Measurements from ENCODE around the gene ERC2. TPM values are rescaled to one million over a fixed set of nuclear protein-coding genes. Genes with fewer than 3 reads are reported as not detected.

The ERC2 gene
- total and polyA plus RNA-seq, 2 donors (not counting 3 experiments of a cell fraction or from before 2014, with no cell fraction given) = 5.6 to 15.5 TPM

- H3K9me3 ChIP-seq (replicated peaks; ENCODE audit: control insufficient read depth, insufficient read depth, low read length) = no peaks in the 10 kb centered on the region
- no peak overlapping the region for H3K27ac ChIP-seq (ENCODE audit: insufficient read depth, low read depth, low read length)
- no peak overlapping the region for H3K9ac ChIP-seq (replicated peaks; ENCODE audit: extremely low read depth, insufficient read depth, low read length)
- H3K79me2 ChIP-seq (ENCODE audit: control insufficient read depth, insufficient read depth, low read length) = no peaks in the 10 kb centered on the region
- FAIRE-seq (no peak), DNase-seq (ENCODE audit: low read depth, low spot score) (no peak)
- dilution Hi-C loops (cut with MboI; ENCODE audit: extremely low pct_ligation_motif_present, low sequenced_read_pairs) (no loop called here), intact Hi-C loops (cut with micrococcal nuclease) (no loop called here)
- CTCF ChIA-PET = no interaction called here
- TF ChIP-seq EZH2 (IDR thresholded peaks at IDR 0.05; ENCODE audit: borderline replicate concordance, low read depth, low read length, severe bottlenecking) (no peak), JUN (IDR thresholded peaks at IDR 0.05; ENCODE audit: borderline replicate concordance, insufficient read depth, insufficient read length, low read depth) (no peak), POLR2AphosphoS5 (IDR thresholded peaks at IDR 0.05; ENCODE audit: insufficient read depth, low read depth, low read length) (no peak), POLR2A (IDR thresholded peaks at IDR 0.05; ENCODE audit: low read depth, low read length) (no peak)
- H3K4me3 ChIP-seq (replicated peaks in 1 of 3; ENCODE audit: insufficient read depth in 1 of 3, low read depth in 1 of 3, low read length in 3 of 3) = no peak overlapping the region
- BruUV-seq (replicated peaks) = no TSS peak
- H4K20me1 ChIP-seq (replicated peaks; ENCODE audit: control insufficient read depth, extremely low read depth, insufficient read depth, low read length) = no peaks in the 10 kb centered on the region
- H3K4me1 ChIP-seq (ENCODE audit: control insufficient read depth, extremely low read depth, insufficient read depth, low read length) = no peaks in the 10 kb centered on the region
- no peaks in the 10 kb centered on the region for H3K27me3 ChIP-seq (ENCODE audit: control insufficient read depth in 2 of 2, insufficient read depth in 2 of 2, low read length in 2 of 2)
- H3K36me3 ChIP-seq (ENCODE audit: control insufficient read depth in 2 of 2, extremely low read depth in 1 of 2, insufficient read depth in 2 of 2, low read length in 2 of 2) = no peaks in the 10 kb centered on the region
- H3K9me1 ChIP-seq (replicated peaks; ENCODE audit: control insufficient read depth, extremely low read depth, insufficient read depth, low read length) = no peaks in the 10 kb centered on the region
- H2AFZ ChIP-seq (ENCODE audit: low read depth, low read length) = no peak overlapping the region
- no peak overlapping the region for H3K4me2 ChIP-seq (ENCODE audit: insufficient read depth, low read length)
- POLR2A ChIA-PET = no interaction called here
These were observed 763.7 kb downstream of the ERC2 start for GRCh38 chr3:55704521-55704920.

DNA sequence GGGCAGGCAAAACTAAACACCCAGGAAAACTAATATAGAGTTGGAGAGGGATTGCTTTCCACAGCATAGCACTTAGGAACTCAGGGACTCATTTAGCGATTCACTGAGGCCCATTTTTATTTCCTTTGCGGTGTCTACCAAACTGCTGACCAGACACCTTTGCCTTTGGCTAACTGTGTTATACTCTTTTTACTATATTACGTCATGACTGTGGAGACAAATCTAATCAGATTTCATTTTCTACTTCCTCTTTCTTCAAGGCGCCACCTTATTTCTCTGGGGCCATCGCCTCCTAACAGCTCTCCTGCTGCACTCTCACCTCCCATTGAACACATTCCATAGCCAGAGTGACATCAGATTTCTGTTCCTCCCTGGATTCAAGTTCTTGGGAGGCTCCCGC lies 765.4 kb downstream of the ERC2 start:
- DNase-seq (ENCODE audit: low read depth, low spot score) (no peak), FAIRE-seq (no peak)
- no peak overlapping the region for H3K4me2 ChIP-seq (ENCODE audit: insufficient read depth, low read length)
- H3K27me3 ChIP-seq (ENCODE audit: control insufficient read depth in 2 of 2, insufficient read depth in 2 of 2, low read length in 2 of 2) = no peaks in the 10 kb centered on the region
- H4K20me1 ChIP-seq (replicated peaks; ENCODE audit: control insufficient read depth, extremely low read depth, insufficient read depth, low read length) = no peaks in the 10 kb centered on the region
- ChIA-PET POLR2A (no interaction called here), CTCF (no interaction called here)
- H3K9ac ChIP-seq (replicated peaks; ENCODE audit: extremely low read depth, insufficient read depth, low read length) = no peak overlapping the region
- no peaks in the 10 kb centered on the region for H3K36me3 ChIP-seq (ENCODE audit: control insufficient read depth in 2 of 2, extremely low read depth in 1 of 2, insufficient read depth in 2 of 2, low read length in 2 of 2)
- H3K79me2 ChIP-seq (ENCODE audit: control insufficient read depth, insufficient read depth, low read length) = no peaks in the 10 kb centered on the region
- no peak overlapping the region for H2AFZ ChIP-seq (ENCODE audit: low read depth, low read length)
- intact Hi-C loops (cut with micrococcal nuclease) = no loop called here
- H3K9me3 ChIP-seq (replicated peaks; ENCODE audit: control insufficient read depth, insufficient read depth, low read length) = no peaks in the 10 kb centered on the region
- H3K27ac ChIP-seq (ENCODE audit: insufficient read depth, low read depth, low read length) = no peak overlapping the region
- H3K9me1 ChIP-seq (replicated peaks; ENCODE audit: control insufficient read depth, extremely low read depth, insufficient read depth, low read length) = no peaks in the 10 kb centered on the region
- BruUV-seq (replicated peaks) = no TSS peak
- dilution Hi-C loops (cut with MboI; ENCODE audit: extremely low pct_ligation_motif_present, low sequenced_read_pairs) = no loop called here
- no peaks in the 10 kb centered on the region for H3K4me1 ChIP-seq (ENCODE audit: control insufficient read depth, extremely low read depth, insufficient read depth, low read length)
- H3K4me3 ChIP-seq (replicated peaks in 1 of 3; ENCODE audit: insufficient read depth in 1 of 3, low read depth in 1 of 3, low read length in 3 of 3) = no peak overlapping the region
- TF ChIP-seq MYC (IDR thresholded peaks at IDR 0.05; ENCODE audit: low read depth, low read length) (no peak), GATA2 (IDR thresholded peaks at IDR 0.05; ENCODE audit: insufficient read depth, insufficient read length, low read depth, low read length) (no peak)
- TF ChIP-seq, protein P1, sequence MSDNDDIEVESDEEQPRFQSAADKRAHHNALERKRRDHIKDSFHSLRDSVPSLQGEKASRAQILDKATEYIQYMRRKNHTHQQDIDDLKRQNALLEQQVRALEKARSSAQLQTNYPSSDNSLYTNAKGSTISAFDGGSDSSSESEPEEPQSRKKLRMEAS (IDR thresholded peaks at IDR 0.05; ENCODE audit: insufficient read depth, insufficient read length) = no peak
- TF ChIP-seq, protein P2, sequence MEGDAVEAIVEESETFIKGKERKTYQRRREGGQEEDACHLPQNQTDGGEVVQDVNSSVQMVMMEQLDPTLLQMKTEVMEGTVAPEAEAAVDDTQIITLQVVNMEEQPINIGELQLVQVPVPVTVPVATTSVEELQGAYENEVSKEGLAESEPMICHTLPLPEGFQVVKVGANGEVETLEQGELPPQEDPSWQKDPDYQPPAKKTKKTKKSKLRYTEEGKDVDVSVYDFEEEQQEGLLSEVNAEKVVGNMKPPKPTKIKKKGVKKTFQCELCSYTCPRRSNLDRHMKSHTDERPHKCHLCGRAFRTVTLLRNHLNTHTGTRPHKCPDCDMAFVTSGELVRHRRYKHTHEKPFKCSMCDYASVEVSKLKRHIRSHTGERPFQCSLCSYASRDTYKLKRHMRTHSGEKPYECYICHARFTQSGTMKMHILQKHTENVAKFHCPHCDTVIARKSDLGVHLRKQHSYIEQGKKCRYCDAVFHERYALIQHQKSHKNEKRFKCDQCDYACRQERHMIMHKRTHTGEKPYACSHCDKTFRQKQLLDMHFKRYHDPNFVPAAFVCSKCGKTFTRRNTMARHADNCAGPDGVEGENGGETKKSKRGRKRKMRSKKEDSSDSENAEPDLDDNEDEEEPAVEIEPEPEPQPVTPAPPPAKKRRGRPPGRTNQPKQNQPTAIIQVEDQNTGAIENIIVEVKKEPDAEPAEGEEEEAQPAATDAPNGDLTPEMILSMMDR (IDR thresholded peaks at IDR 0.05; ENCODE audit: extremely low read depth in 1 of 2, insufficient read depth in 1 of 2, low read depth in 1 of 2, low read length in 2 of 2) = no peak
